AG20443 (cell line): ENCODE measurements around the gene AGAP1.
"Not testable (repeated sequence)": the region's sequence is repeated elsewhere in the genome, so short reads cannot be mapped to it uniquely, and the experiment has no call there.

Source experiments
- DNase-seq: peaks from one replicate; pipeline ENCODE4 v3.0.0; 2012; ENCODE audit warnings: low spot score, mixed read lengths

Gene AGAP1

GRCh38 chr2:236129935-236130334 is 636.1 kb downstream of the AGAP1 start:
- DNase-seq = no peak

- DNase-seq = no peak
These were observed 636.6 kb downstream of the AGAP1 start for GRCh38 chr2:236130349-236130998.

- DNase-seq = no peak
These were observed 637.3 kb downstream of the AGAP1 start for GRCh38 chr2:236131073-236131692.

GRCh38 chr2:236133410-236134012 is 639.7 kb downstream of the AGAP1 start:
- DNase-seq = no peak

- DNase-seq = no peak
These were observed 642.7 kb downstream of the AGAP1 start for GRCh38 chr2:236136538-236136937.

- no peak for DNase-seq
These were observed 643.2 kb downstream of the AGAP1 start for GRCh38 chr2:236137066-236137465.

GRCh38 chr2:236141616-236142015 is 647.8 kb downstream of the AGAP1 start:
- not testable (repeated sequence) for DNase-seq

GRCh38 chr2:236143811-236144210 is 650.0 kb downstream of the AGAP1 start:
- DNase-seq = no peak

- no peak for DNase-seq
These were observed 652.6 kb downstream of the AGAP1 start for GRCh38 chr2:236146436-236146835.

- DNase-seq = no peak
These were observed 661.6 kb downstream of the AGAP1 start for GRCh38 chr2:236155406-236155805.

- DNase-seq = peak; percentile 8
These were observed 662.4 kb downstream of the AGAP1 start for GRCh38 chr2:236156095-236156859.

GRCh38 chr2:236156860-236157194 is 663.0 kb downstream of the AGAP1 start:
- peak; percentile 8 for DNase-seq

- DNase-seq = peak; percentile 6
These were observed 663.5 kb downstream of the AGAP1 start for GRCh38 chr2:236157366-236157765.

GRCh38 chr2:236157815-236158498 is 664.1 kb downstream of the AGAP1 start:
- peak; percentile 9 for DNase-seq

GRCh38 chr2:236158969-236159777 is 665.3 kb downstream of the AGAP1 start:
- peak; percentile 7 for DNase-seq

- DNase-seq = no peak
These were observed 665.9 kb downstream of the AGAP1 start for GRCh38 chr2:236159778-236160170.

GRCh38 chr2:236160366-236161081 is 666.7 kb downstream of the AGAP1 start:
- peak; percentile 8 for DNase-seq

- peak; percentile 7 for DNase-seq
These were observed 667.2 kb downstream of the AGAP1 start for GRCh38 chr2:236161082-236161462.

- DNase-seq = peak; percentile 12
These were observed 667.7 kb downstream of the AGAP1 start for GRCh38 chr2:236161531-236161930.

GRCh38 chr2:236162031-236162845 is 668.4 kb downstream of the AGAP1 start:
- peak; percentile 12 for DNase-seq
